Kidney tubule cell (primary cell): ENCODE data around the gene ANKK1.
A peak's percentile ranks its signal among the peaks of the same experiment; 100 is the strongest.

ENCODE experiments used
- DNase-seq: peaks from one replicate; pipeline ENCODE4 v3.0.0-alpha.2; 2018; ENCODE audit warnings: low spot score

The ANKK1 gene

GRCh38 chr11:113377681-113378412, 9.7 kb upstream of the ANKK1 start:
- DNase-seq, result no peak

GRCh38 chr11:113378692-113379091, 8.9 kb upstream of the ANKK1 start:
- no peak for DNase-seq

- DNase-seq, result no peak
These were observed 5.5 kb upstream of the ANKK1 start for GRCh38 chr11:113382121-113382520.

- peak; percentile 78 for DNase-seq
These were observed 3.0 kb upstream of the ANKK1 start for GRCh38 chr11:113384551-113384950.

GRCh38 chr11:113385749-113386148, 1.8 kb upstream of the ANKK1 start:
- DNase-seq, result no peak

GRCh38 chr11:113386866-113387265, 713 bp upstream of the ANKK1 start:
- DNase-seq, result no peak

GRCh38 chr11:113389272-113389671, 1.7 kb downstream of the ANKK1 start:
- no peak for DNase-seq

GRCh38 chr11:113392236-113392921, 4.8 kb downstream of the ANKK1 start:
- DNase-seq, result no peak

GRCh38 chr11:113393501-113393985, 6.0 kb downstream of the ANKK1 start:
- DNase-seq, result no peak

- DNase-seq, result no peak
These were observed 7.3 kb downstream of the ANKK1 start for GRCh38 chr11:113394919-113395318.

- DNase-seq, result no peak
These were observed 8.3 kb downstream of the ANKK1 start for GRCh38 chr11:113395782-113396336.

- DNase-seq, result no peak
These were observed 9.1 kb downstream of the ANKK1 start for GRCh38 chr11:113396690-113397089.

- DNase-seq, result no peak
These were observed 9.6 kb downstream of the ANKK1 start for GRCh38 chr11:113397212-113397611.

GRCh38 chr11:113397821-113398220, 10.2 kb downstream of the ANKK1 start:
- DNase-seq, result no peak

- DNase-seq, result no peak
These were observed 11.3 kb downstream of the ANKK1 start for GRCh38 chr11:113398669-113399430.

- no peak for DNase-seq
These were observed 13.2 kb downstream of the ANKK1 start for GRCh38 chr11:113400631-113401230.

GRCh38 chr11:113401718-113402117, 14.1 kb downstream of the ANKK1 start:
- peak; percentile 86 for DNase-seq

- no peak for DNase-seq
These were observed 17.4 kb downstream of the ANKK1 start for GRCh38 chr11:113404859-113405430.

- no peak for DNase-seq
These were observed 18.3 kb downstream of the ANKK1 start for GRCh38 chr11:113405724-113406478.

GRCh38 chr11:113407163-113407562, 19.6 kb downstream of the ANKK1 start:
- DNase-seq, result no peak

- no peak for DNase-seq
These were observed 20.6 kb downstream of the ANKK1 start for GRCh38 chr11:113408206-113408605.
